Sigmoid colon (tissue), 7 donors: ENCODE data around the gene TP53I11. TPM values are rescaled to one million over a fixed set of nuclear protein-coding genes. Genes with fewer than 3 reads are reported as not detected.

Experiments used
- DNase-seq: peaks from one replicate; pipeline ENCODE4 v3.0.0-alpha.2; 2019
- H3K27ac ChIP-seq, 4 donors: fragments of 200-600 bp; sonication (generic); one replicate each; pipeline ENCODE4 v1.5.1; 2016 to 2019; ENCODE audit warnings: mild to moderate bottlenecking in 1 of 4
- H3K27me3 ChIP-seq, 3 donors: fragments of 200-600 bp; sonication (generic); one replicate each; pipeline ENCODE4 v1.5.1; 2019; ENCODE audit warnings: mild to moderate bottlenecking in 1 of 3
- H3K36me3 ChIP-seq, 4 donors: fragments of 200-600 bp; sonication (generic); one replicate each; pipeline ENCODE4 v1.5.1; 2016 to 2019
- H3K4me1 ChIP-seq, 4 donors: fragments of 200-600 bp; sonication (generic); one replicate each; pipeline ENCODE4 v1.5.1; 2017 to 2019
- H3K4me3 ChIP-seq, 4 donors: fragments of 200-600 bp; sonication (generic); one replicate each; pipeline ENCODE4 v1.5.1; 2017 to 2019; ENCODE audit warnings: mild to moderate bottlenecking in 2 of 4, moderate library complexity in 1 of 4
- H3K9me3 ChIP-seq, 4 donors: fragments of 200-600 bp in 3 of 4; sonication (generic) in 3 of 4; one replicate each; pipeline versions ENCODE4 v1.5.1 to v1.6.1; 2013 to 2019
- CTCF ChIP-seq, 4 experiments: fragments of 450-650 bp in 3 of 4; fragments of 200-600 bp in 1 of 4; IDR thresholded peaks; one replicate each; pipeline ENCODE4 v1.5.1; 2016 to 2019; ENCODE audit warnings: antibody characterized with exemption in 4 of 4, mild to moderate bottlenecking in 3 of 4, moderate library complexity in 2 of 4
- EP300 ChIP-seq, 4 donors: sonication (generic); formaldehyde crosslinking; IDR thresholded peaks; one replicate each; pipeline ENCODE4 v1.6.1; 2017; ENCODE audit warnings: antibody characterized with exemption in 4 of 4
- POLR2A ChIP-seq, 2 donors: fragments of 450-650 bp; IDR thresholded peaks; one replicate each; pipeline ENCODE4 v1.6.1; 2016; ENCODE audit warnings: antibody characterized with exemption in 2 of 2, mild to moderate bottlenecking in 2 of 2, moderate library complexity in 2 of 2
- POLR2AphosphoS5 ChIP-seq, 4 donors: sonication (generic); formaldehyde crosslinking; IDR thresholded peaks; one replicate each; pipeline ENCODE4 v1.6.1; 2017; ENCODE audit warnings: antibody characterized with exemption in 4 of 4
- WGBS, 2 donors: extraction: QIAGEN DNeasy Blood & Tissue Kit; methylation state at CpG; one replicate each; pipeline ENCODE4 v1.1.7; 2013; 5-methylcytosine and 5-hydroxymethylcytosine counted together
- intact Hi-C: fragments of 100-400 bp; cut with DNase I; formaldehyde crosslinking; loops from one replicate; pipeline ENCODE4 v1.15.1; 2023
- polyA plus RNA-seq, 3 donors: library from polyadenylated mRNA; stranded (reverse); fragments of 200-250 nt; gene quantifications; one replicate each; pipeline ENCODE4 v1.2.3, GENCODE V29; 2013
- total RNA-seq, 4 donors: library from RNA; depleted of rRNA; stranded (reverse); fragments of >200 nt; gene quantifications; one replicate each; pipeline ENCODE4 v1.1.0, GENCODE V29; 2016
- donor health status: healthy with polysubstance abuse.
- donor health status: Bipolar disorder and iron deficiency.
- donor health status: healthy.

The TP53I11 gene
- total and polyA plus RNA-seq, 7 donors: 12.0 to 67.0 (median 17.9) TPM

- Histone ChIP-seq H3K27me3 (no peaks in the 10 kb centered on the region), H3K9me3 (no peaks in the 10 kb centered on the region), H3K4me1 (peaks cover 0 to 8% (median 3%) of the 10 kb centered on the region in 4 donors), H3K4me3 (no peak overlapping the region), H3K36me3 (no peaks in the 10 kb centered on the region), H3K27ac (no peak overlapping the region)
- no peak for DNase-seq
- intact Hi-C loops: no loop called here
- 90 to 93% methylated on average over 3 of the region's 3 CpGs for WGBS, 2 donors
- no peak for TF ChIP-seq CTCF (IDR thresholded peaks at IDR 0.05)
Measured at GRCh38 chr11:44967930-44968496, 17.3 kb upstream of the TP53I11 start.

GRCh38 chr11:44966694-44967093, 16.0 kb upstream of the TP53I11 start:
- H3K27me3 ChIP-seq: no peaks in the 10 kb centered on the region
- DNase-seq: no peak
- H3K4me1 ChIP-seq: peaks cover 0 to 8% (median 3%) of the 10 kb centered on the region in 4 donors
- 87 to 88% methylated on average over 6 of the region's 6 CpGs for WGBS, 2 donors
- TF ChIP-seq POLR2A (IDR thresholded peaks at IDR 0.05): no peak
- TF ChIP-seq CTCF (IDR thresholded peaks at IDR 0.05): no peak
- no peak for TF ChIP-seq EP300 (IDR thresholded peaks at IDR 0.05)
- TF ChIP-seq POLR2AphosphoS5 (IDR thresholded peaks at IDR 0.05): no peak
- no peak overlapping the region for H3K27ac ChIP-seq
- intact Hi-C loops: no loop called here
- H3K4me3 ChIP-seq: no peak overlapping the region
- no peaks in the 10 kb centered on the region for H3K36me3 ChIP-seq
- no peaks in the 10 kb centered on the region for H3K9me3 ChIP-seq

GRCh38 chr11:44964526-44965209, 14.0 kb upstream of the TP53I11 start:
- intact Hi-C loops: no loop called here
- Histone ChIP-seq H3K27ac (no peak overlapping the region), H3K9me3 (no peaks in the 10 kb centered on the region), H3K4me1 (peaks cover 0 to 8% (median 3%) of the 10 kb centered on the region in 4 donors), H3K27me3 (no peaks in the 10 kb centered on the region), H3K4me3 (no peak overlapping the region), H3K36me3 (no peaks in the 10 kb centered on the region)
- WGBS, 2 donors: 51 to 67% methylated on average over 9 of the region's 9 CpGs
- TF ChIP-seq POLR2AphosphoS5 (IDR thresholded peaks at IDR 0.05) (no peak), EP300 (IDR thresholded peaks at IDR 0.05) (no peak), CTCF (IDR thresholded peaks at IDR 0.05) (no peak), POLR2A (IDR thresholded peaks at IDR 0.05) (no peak)
- DNase-seq: no peak

DNA sequence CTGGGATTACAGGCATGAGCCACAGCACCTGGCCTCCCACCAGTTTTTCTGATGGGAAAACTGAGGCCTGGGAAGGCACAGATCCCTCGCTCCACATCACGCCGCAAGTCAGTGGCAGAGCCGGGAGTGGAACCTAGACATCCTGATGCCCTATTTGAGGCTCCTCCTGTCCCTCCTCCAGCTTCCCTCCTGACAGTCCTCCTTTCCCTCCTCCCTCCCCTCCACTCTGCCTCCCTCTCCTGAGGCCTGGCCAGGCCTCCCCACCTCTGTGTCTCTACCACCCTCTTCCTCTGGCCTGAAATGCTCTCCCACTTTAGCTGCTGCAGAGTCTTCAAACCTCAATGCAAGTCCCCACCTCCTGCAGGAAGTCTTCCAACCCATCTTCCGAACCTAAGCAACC, 13.3 kb upstream of the TP53I11 start:
- Histone ChIP-seq H3K36me3 (no peaks in the 10 kb centered on the region), H3K27ac (no peak overlapping the region), H3K9me3 (no peaks in the 10 kb centered on the region), H3K4me1 (peaks cover 0 to 8% (median 3%) of the 10 kb centered on the region in 4 donors), H3K4me3 (no peak overlapping the region), H3K27me3 (no peaks in the 10 kb centered on the region)
- 92 to 97% methylated on average over 5 of the region's 5 CpGs for WGBS, 2 donors
- no peak for DNase-seq
- TF ChIP-seq POLR2A (IDR thresholded peaks at IDR 0.05) (no peak), CTCF (IDR thresholded peaks at IDR 0.05) (no peak), EP300 (IDR thresholded peaks at IDR 0.05) (no peak), POLR2AphosphoS5 (IDR thresholded peaks at IDR 0.05) (no peak)
- intact Hi-C loops: no loop called here
